ENCODE results near the gene APLP2. TPM values are rescaled to one million over a fixed set of nuclear protein-coding genes. Genes with fewer than 3 reads are reported as not detected.

APLP2 gene
- total and polyA plus RNA-seq, 2 donors (not counting 1 experiment from before 2014, with no cell fraction given) = 409 to 508 TPM

GRCh38 chr11:130179396-130180306 is 110.0 kb downstream of the APLP2 start:
- Histone ChIP-seq H3K79me2 (ENCODE audit: control insufficient read depth, insufficient read depth, low read length) (no peaks in the 10 kb centered on the region), H3K9me3 (ENCODE audit: control insufficient read depth, insufficient read depth, low read depth, low read length) (no peaks in the 10 kb centered on the region), H3K27me3 (ENCODE audit: control insufficient read depth, insufficient read depth, low read length) (peaks cover 2% of the 10 kb centered on the region), H3K4me2 (ENCODE audit: extremely low read depth, insufficient read depth, low read length) (no peak overlapping the region), H4K20me1 (ENCODE audit: control insufficient read depth, extremely low read depth, insufficient read depth, low read length) (no peaks in the 10 kb centered on the region), H3K4me3 (replicated peaks in 1 of 4; ENCODE audit: control extremely low read depth in 1 of 4, insufficient read depth in 1 of 4, low read depth in 3 of 4, low read length in 4 of 4) (no peak overlapping the region), H2AFZ (ENCODE audit: low read length) (no peak overlapping the region), H3K27ac (ENCODE audit: insufficient read depth, low read length) (no peak overlapping the region), H3K9ac (ENCODE audit: insufficient read depth, low read length) (no peak overlapping the region), H3K4me1 (ENCODE audit: control insufficient read depth, extremely low read depth, insufficient read depth, low read length) (peaks cover 8% of the 10 kb centered on the region), H3K36me3 (ENCODE audit: control insufficient read depth, insufficient read depth, low read length) (no peaks in the 10 kb centered on the region)
- DNase-seq (ENCODE audit: low read depth in 2 of 2) = no peak
- TF ChIP-seq EZH2 (IDR thresholded peaks at IDR 0.05; ENCODE audit: low read length, missing control alignments) = no peak
- no peak for TF ChIP-seq CTCF (conservative IDR thresholded peaks at IDR 0.05 in 1 of 2, IDR thresholded peaks at IDR 0.05 in 1 of 2; ENCODE audit: low read depth in 1 of 2, low read length in 2 of 2)

DNA sequence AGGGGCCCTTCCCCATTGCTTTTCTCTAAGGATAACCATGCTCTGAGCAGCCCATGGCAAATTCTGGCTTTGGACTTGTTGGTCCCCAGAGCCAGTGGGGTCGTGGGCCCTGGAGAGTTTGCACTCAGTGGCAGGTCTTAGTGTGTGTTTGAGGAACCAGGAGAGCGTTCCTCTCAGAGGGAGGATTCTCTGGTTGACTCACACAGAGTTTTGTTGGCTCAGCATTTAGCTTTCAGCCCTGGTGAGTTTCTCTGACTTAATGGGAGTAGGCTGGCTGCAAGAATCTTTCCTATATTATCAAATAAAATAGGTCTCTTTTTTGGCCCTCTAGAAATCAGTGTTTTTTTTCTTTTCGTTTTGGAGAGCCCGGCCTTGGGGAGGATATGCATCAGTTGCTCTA is 110.8 kb downstream of the APLP2 start:
- H3K4me3 ChIP-seq (replicated peaks in 1 of 4; ENCODE audit: control extremely low read depth in 1 of 4, insufficient read depth in 1 of 4, low read depth in 3 of 4, low read length in 4 of 4) = no peak overlapping the region
- no peaks in the 10 kb centered on the region for H4K20me1 ChIP-seq (ENCODE audit: control insufficient read depth, extremely low read depth, insufficient read depth, low read length)
- no peaks in the 10 kb centered on the region for H3K79me2 ChIP-seq (ENCODE audit: control insufficient read depth, insufficient read depth, low read length)
- peak; percentile 36 for DNase-seq (ENCODE audit: low read depth in 2 of 2)
- TF ChIP-seq CTCF (conservative IDR thresholded peaks at IDR 0.05 in 1 of 2, IDR thresholded peaks at IDR 0.05 in 1 of 2; ENCODE audit: low read depth in 1 of 2, low read length in 2 of 2) = no peak
- no peak for TF ChIP-seq EZH2 (IDR thresholded peaks at IDR 0.05; ENCODE audit: low read length, missing control alignments)
- H3K9ac ChIP-seq (ENCODE audit: insufficient read depth, low read length) = no peak overlapping the region
- no peaks in the 10 kb centered on the region for H3K9me3 ChIP-seq (ENCODE audit: control insufficient read depth, insufficient read depth, low read depth, low read length)
- no peaks in the 10 kb centered on the region for H3K36me3 ChIP-seq (ENCODE audit: control insufficient read depth, insufficient read depth, low read length)
- H3K27me3 ChIP-seq (ENCODE audit: control insufficient read depth, insufficient read depth, low read length) = peaks cover 3% of the 10 kb centered on the region
- no peak overlapping the region for H3K4me2 ChIP-seq (ENCODE audit: extremely low read depth, insufficient read depth, low read length)
- H3K27ac ChIP-seq (ENCODE audit: insufficient read depth, low read length) = no peak overlapping the region
- peaks cover 8% of the 10 kb centered on the region for H3K4me1 ChIP-seq (ENCODE audit: control insufficient read depth, extremely low read depth, insufficient read depth, low read length)
- no peak overlapping the region for H2AFZ ChIP-seq (ENCODE audit: low read length)

DNA sequence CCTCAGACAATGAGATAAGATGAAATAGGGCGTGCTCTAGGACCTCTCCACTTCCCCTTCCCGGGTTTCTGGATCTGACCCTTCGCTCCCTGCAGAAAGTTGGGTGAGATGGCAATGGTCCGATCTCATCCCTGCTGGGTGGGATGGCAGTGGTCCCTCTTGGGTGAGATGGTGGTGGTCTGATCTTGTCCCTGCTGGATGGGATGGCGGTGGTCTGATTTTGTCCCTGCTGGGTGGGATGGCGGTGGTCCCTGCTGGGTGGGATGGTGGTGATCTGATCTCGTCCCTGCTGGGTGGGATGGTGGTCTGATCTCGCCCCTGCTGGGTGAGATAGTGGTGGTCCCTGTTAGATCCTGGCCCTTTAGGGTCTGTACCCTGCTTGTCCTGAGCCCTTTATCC is 111.2 kb downstream of the APLP2 start:
- Histone ChIP-seq H3K36me3 (ENCODE audit: control insufficient read depth, insufficient read depth, low read length) (no peaks in the 10 kb centered on the region), H2AFZ (ENCODE audit: low read length) (no peak overlapping the region), H4K20me1 (ENCODE audit: control insufficient read depth, extremely low read depth, insufficient read depth, low read length) (no peaks in the 10 kb centered on the region), H3K9me3 (ENCODE audit: control insufficient read depth, insufficient read depth, low read depth, low read length) (no peaks in the 10 kb centered on the region), H3K9ac (ENCODE audit: insufficient read depth, low read length) (no peak overlapping the region), H3K4me2 (ENCODE audit: extremely low read depth, insufficient read depth, low read length) (no peak overlapping the region), H3K27ac (ENCODE audit: insufficient read depth, low read length) (no peak overlapping the region), H3K79me2 (ENCODE audit: control insufficient read depth, insufficient read depth, low read length) (no peaks in the 10 kb centered on the region), H3K4me3 (replicated peaks in 1 of 4; ENCODE audit: control extremely low read depth in 1 of 4, insufficient read depth in 1 of 4, low read depth in 3 of 4, low read length in 4 of 4) (no peak overlapping the region), H3K4me1 (ENCODE audit: control insufficient read depth, extremely low read depth, insufficient read depth, low read length) (peaks cover 8% of the 10 kb centered on the region), H3K27me3 (ENCODE audit: control insufficient read depth, insufficient read depth, low read length) (peaks cover 3% of the 10 kb centered on the region)
- DNase-seq (ENCODE audit: low read depth in 2 of 2) = no peak
- no peak for TF ChIP-seq CTCF (conservative IDR thresholded peaks at IDR 0.05 in 1 of 2, IDR thresholded peaks at IDR 0.05 in 1 of 2; ENCODE audit: low read depth in 1 of 2, low read length in 2 of 2)
- TF ChIP-seq EZH2 (IDR thresholded peaks at IDR 0.05; ENCODE audit: low read length, missing control alignments) = no peak
